NCI-H1436 treated with DMSO at 0.1 percent for 48 hours (cell line): Measurements from ENCODE around the gene PLXNB1.

Experiments
- DNase-seq: peaks from one replicate; lab custom pipeline; 2025; lab: John Stamatoyannopoulos, UW

PLXNB1 gene

GRCh38 chr3:48370333-48370713 is 59.6 kb downstream of the PLXNB1 start:
- DNase-seq: no peak

- DNase-seq: no peak
These were observed 60.1 kb downstream of the PLXNB1 start for GRCh38 chr3:48369693-48370332.

GRCh38 chr3:48367201-48367600 is 62.7 kb downstream of the PLXNB1 start:
- DNase-seq: no peak

- no peak for DNase-seq
These were observed 65.0 kb downstream of the PLXNB1 start for GRCh38 chr3:48364840-48365239.

- DNase-seq: no peak
These were observed 68.0 kb downstream of the PLXNB1 start for GRCh38 chr3:48361928-48362327.

GRCh38 chr3:48356419-48356818 is 73.5 kb downstream of the PLXNB1 start:
- no peak for DNase-seq

GRCh38 chr3:48353987-48354386 is 75.9 kb downstream of the PLXNB1 start:
- DNase-seq: no peak
